ENCODE data around the gene DPF3. TPM values are rescaled to one million over a fixed set of nuclear protein-coding genes. Genes with fewer than 3 reads are reported as not detected.

Gene DPF3
- total RNA-seq, 1 experiment from 2014 or later, result 1.9 TPM

DNA sequence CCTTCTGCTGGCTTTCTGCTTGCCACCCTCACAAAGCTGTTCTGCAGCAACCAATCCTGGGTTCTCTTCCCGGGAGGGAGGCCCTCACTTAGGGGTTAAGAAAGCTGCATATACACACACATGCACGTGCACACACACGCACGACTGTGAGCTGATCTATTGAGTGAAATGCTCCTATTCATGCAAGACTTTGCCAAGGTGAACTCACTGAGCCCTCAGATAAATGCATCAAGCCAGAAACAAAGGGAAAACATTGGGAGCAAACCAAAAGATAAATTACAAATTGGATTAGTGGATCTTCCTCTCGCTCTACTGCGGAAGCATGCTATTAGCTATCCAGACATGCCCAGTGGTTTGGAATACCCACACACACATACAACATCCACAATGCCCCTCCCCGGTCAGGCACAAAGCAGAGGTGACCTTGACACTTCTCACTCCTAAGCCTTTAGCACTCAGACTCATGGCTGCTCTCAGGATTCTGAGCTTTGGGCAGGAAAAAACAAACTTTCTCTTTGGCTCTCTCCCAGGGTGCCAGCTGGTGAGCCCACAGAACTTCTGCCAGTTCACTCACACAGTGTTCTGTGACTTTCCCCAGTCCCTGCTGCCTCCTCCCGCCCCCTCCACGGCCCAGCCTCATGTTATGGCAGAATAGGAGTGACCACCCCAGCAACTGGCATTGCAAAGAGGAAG, 320.0 kb downstream of the DPF3 start:
- H3K9me3 Mint-ChIP-seq (ENCODE audit: unreplicated experiment), result no peaks in the 10 kb centered on the region
- TF ChIP-seq, protein P1, sequence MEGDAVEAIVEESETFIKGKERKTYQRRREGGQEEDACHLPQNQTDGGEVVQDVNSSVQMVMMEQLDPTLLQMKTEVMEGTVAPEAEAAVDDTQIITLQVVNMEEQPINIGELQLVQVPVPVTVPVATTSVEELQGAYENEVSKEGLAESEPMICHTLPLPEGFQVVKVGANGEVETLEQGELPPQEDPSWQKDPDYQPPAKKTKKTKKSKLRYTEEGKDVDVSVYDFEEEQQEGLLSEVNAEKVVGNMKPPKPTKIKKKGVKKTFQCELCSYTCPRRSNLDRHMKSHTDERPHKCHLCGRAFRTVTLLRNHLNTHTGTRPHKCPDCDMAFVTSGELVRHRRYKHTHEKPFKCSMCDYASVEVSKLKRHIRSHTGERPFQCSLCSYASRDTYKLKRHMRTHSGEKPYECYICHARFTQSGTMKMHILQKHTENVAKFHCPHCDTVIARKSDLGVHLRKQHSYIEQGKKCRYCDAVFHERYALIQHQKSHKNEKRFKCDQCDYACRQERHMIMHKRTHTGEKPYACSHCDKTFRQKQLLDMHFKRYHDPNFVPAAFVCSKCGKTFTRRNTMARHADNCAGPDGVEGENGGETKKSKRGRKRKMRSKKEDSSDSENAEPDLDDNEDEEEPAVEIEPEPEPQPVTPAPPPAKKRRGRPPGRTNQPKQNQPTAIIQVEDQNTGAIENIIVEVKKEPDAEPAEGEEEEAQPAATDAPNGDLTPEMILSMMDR (IDR thresholded peaks at IDR 0.05; ENCODE audit: unreplicated experiment), result no peak
- CTCF ChIA-PET, result no interaction called here

More for the DNA sequence above, 320.0 kb downstream of the DPF3 start:
- POLR2A ChIA-PET, result interaction anchor here (1.1 kb wide), 1 partner anchor 13 kb away, joined by 3 read pairs; no protein-coding TSS in a partner anchor
- DNase-seq (ENCODE audit: unreplicated experiment), result no peak
- no peaks in the 10 kb centered on the region for H3K27me3 Mint-ChIP-seq (ENCODE audit: insufficient read depth, unreplicated experiment)
- H3K4me3 Mint-ChIP-seq (ENCODE audit: unreplicated experiment), result no peak overlapping the region
- H3K36me3 Mint-ChIP-seq (ENCODE audit: insufficient read depth, unreplicated experiment), result no peaks in the 10 kb centered on the region
- no peak overlapping the region for H3K27ac Mint-ChIP-seq (ENCODE audit: low read depth, unreplicated experiment)
- no TSS peak for BruUV-seq (replicated peaks)
- peaks cover 11% of the 10 kb centered on the region for H3K4me1 Mint-ChIP-seq (ENCODE audit: insufficient read depth, unreplicated experiment)
- intact Hi-C loops (cut with micrococcal nuclease), result no loop called here

Other genes with a start within 250 kb of the DPF3 start
- gene DCAF4, start 32.4 kb upstream of the DPF3 start, total RNA-seq (2022), result 27.9 and 39.4 TPM in 2 replicates
- 13.3 and 17.6 TPM in 2 replicates for gene ZFYVE1, start 133.0 kb upstream of the DPF3 start, total RNA-seq (2022)
- gene RBM25, start 164.4 kb upstream of the DPF3 start, total RNA-seq (2022), result 106 and 107 TPM in 2 replicates
- gene PSEN1, start 242.4 kb upstream of the DPF3 start, total RNA-seq (2022), result 55.1 and 64.5 TPM in 2 replicates